ENCODE data around the gene FANCD2. TPM values are rescaled to one million over a fixed set of nuclear protein-coding genes. Genes with fewer than 3 reads are reported as not detected.

FANCD2 gene
- total RNA-seq: 32.1 and 39.2 TPM in 2 replicates

DNA sequence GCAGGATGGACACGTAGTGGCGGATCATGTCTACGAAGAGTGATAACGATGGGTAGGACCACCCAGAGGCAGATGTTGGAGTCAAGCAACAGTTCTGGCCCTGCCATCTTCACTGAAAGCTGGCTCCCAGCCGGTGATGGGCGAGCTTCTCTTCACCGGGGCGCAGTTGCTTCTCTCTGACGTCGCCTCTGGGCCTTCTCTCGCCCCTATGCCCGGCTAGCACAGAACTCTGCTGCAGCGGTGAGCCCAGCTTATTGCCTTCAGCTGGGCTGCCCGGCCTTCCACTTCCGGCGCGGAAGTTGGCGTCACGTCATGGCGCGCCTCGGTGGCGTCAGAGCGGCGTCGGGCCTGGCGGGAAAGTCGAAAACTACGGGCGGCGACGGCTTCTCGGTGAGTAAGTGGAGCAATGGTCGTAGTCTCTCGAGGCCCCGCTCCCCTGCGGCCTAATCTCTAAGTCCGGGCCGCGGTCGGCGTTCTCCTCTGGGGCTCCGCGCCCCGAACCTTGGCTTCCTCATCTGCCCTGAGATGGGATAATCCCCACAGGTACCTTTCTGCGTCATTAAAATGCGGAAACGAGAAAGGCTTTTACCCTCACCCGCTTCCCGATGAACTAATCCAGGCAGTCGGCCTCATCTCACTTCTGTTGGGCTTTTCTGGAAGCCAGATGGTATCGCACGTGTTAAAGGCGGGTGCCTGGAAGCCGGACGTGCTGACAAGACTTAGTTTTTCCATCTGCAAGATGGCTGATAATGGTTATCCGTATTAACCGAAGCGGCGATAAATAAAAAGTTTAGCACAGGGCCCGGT, at the start of gene FANCD2:
Gene FANCD2, plus strand, starts transcription at position 354 of the 807 bp plus-strand sequence. CDS start 2,221 bp downstream, outside the sequence.

DNA sequence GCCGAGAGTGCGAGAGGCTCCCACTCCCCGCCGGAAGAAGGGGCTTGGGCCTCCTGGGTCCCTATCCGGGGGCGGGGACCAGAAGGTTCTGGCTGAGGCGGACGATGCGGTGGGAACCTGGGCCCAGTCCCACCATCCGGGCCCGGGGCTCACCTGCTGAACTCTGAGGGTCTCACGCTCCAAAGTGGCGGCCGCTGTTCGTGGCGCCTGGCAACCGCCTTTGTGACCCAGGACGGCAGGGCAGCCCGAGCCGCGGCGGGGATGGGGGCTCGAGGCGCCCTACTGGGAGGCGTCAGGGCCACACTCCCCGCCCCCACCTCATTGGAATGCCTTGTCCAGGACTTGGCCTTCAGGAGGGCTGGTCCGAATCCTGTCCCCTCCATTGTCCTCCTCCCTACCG, 81.9 kb downstream of the FANCD2 start, which contains the start of gene FANCD2OS:
Gene FANCD2OS, minus strand, starts transcription at position 165 of the 400 bp plus-strand sequence. CDS start 3,481 bp downstream, outside the sequence.

DNA sequence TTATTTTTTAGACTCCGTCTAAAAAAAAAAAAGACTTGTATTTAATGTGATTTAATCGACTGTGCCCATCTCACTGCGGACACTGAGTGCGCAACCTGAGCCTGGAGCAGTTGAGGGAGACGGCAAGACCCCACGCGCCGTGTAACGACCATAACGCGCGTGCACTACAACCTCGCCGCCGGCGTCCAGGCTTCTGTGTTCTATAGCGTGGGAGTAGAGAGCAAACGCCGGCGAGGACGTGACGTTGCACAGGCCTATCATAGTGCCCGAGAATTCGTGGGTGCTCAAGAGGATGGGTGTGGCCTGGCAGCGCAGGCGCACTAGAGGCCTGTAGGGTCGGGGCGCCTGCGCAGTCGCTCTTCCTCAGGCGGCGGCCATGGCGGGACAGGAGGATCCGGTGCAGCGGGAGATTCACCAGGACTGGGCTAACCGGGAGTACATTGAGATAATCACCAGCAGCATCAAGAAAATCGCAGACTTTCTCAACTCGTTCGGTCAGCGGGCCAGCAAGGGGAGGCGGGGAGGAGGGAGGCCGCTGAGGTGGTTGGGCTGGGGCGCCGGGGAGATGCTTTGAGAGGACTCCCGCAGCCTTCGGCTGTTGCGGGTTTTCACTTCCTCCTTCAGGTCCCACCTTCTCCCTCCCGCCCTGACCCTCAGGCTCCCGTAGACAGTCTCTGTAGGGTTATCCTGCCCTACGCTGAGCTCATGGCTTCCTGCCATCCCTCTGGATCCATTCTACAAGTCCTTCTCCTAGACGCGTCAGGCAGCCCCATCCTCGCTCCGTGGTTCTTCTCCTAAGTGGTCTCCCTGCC, 89.3 kb downstream of the FANCD2 start, which contains the start of gene BRK1:
Gene BRK1, plus strand, starts transcription at position 350 of the 812 bp plus-strand sequence. Its CDS starts 27 bp downstream, at position 377.

Other genes with a start within 250 kb of the FANCD2 start
- gene TADA3, start 234.0 kb upstream of the FANCD2 start, total RNA-seq: 121 and 134 TPM in 2 replicates
- 287 and 324 TPM in 2 replicates for gene ARPC4, start 233.4 kb upstream of the FANCD2 start, total RNA-seq
- gene TTLL3, start 216.2 kb upstream of the FANCD2 start, total RNA-seq: 3.2 and 4.4 TPM in 2 replicates
- 71.5 and 87.0 TPM in 2 replicates for gene RPUSD3, start 182.4 kb upstream of the FANCD2 start, total RNA-seq
- 0.29 and 0.35 TPM in 2 replicates for gene CIDEC, start 146.2 kb upstream of the FANCD2 start, total RNA-seq
- 84.8 and 89.7 TPM in 2 replicates for gene JAGN1, start 135.8 kb upstream of the FANCD2 start, total RNA-seq
- 3.5 and 5.5 TPM in 2 replicates for gene IL17RE, start 123.6 kb upstream of the FANCD2 start, total RNA-seq
- 65.7 and 80.7 TPM in 2 replicates for gene IL17RC, start 109.3 kb upstream of the FANCD2 start, total RNA-seq
- 30.1 and 45.0 TPM in 2 replicates for gene CRELD1, start 92.6 kb upstream of the FANCD2 start, total RNA-seq
- gene PRRT3, start 74.0 kb upstream of the FANCD2 start, total RNA-seq: 2.0 and 2.3 TPM in 2 replicates
- gene EMC3, start 39.6 kb upstream of the FANCD2 start, total RNA-seq: 47.3 and 73.9 TPM in 2 replicates
- not detected in 2 replicates for gene FANCD2OS, start 81.8 kb downstream of the FANCD2 start, total RNA-seq
- gene BRK1, start 89.2 kb downstream of the FANCD2 start, total RNA-seq: 125 and 163 TPM in 2 replicates
- 21.3 and 26.1 TPM in 2 replicates for gene VHL, start 115.3 kb downstream of the FANCD2 start, total RNA-seq
- 2.9 and 3.5 TPM in 2 replicates for gene IRAK2, start 138.5 kb downstream of the FANCD2 start, total RNA-seq
- gene TATDN2, start 222.0 kb downstream of the FANCD2 start, total RNA-seq: 10.8 and 19.6 TPM in 2 replicates

Measured in myometrial cell (primary cell).